Pancreas (tissue), 10 donors: ENCODE results near the gene ELL2. TPM values are rescaled to one million over a fixed set of nuclear protein-coding genes. Genes with fewer than 3 reads are reported as not detected.

Experiments used
- ATAC-seq, 4 donors: fragments of 200-7000 bp; cut with Tn5 transposase; one replicate each; pipeline versions ENCODE4 v1.8.0 to v1.9.1; 2020; ENCODE audit warnings: mild to moderate bottlenecking in 4 of 4, moderate library complexity in 4 of 4
- DNase-seq, 6 donors: peaks; one replicate each; pipeline ENCODE4 v3.0.0-alpha.2; 2020
- FAIRE-seq: peaks from 2 replicates; lab custom pipeline; 2012; peaks lifted over from hg19 to GRCh38; lab: Jason Lieb, UNC
- H3K27ac ChIP-seq, 4 donors: fragments of 200-600 bp; sonication (generic); 1 replicate in 3 of 4; 2 replicates in 1 of 4; pipeline versions ENCODE4 v1.5.0 to v1.8.0; 2020
- H3K27me3 ChIP-seq, 4 donors: fragments of 200-600 bp; one replicate each; pipeline ENCODE4 v1.8.0; 2021
- H3K36me3 ChIP-seq, 3 donors: fragments of 200-600 bp; sonication (generic) in 1 of 3; one replicate each; pipeline versions ENCODE4 v1.5.0 to v1.8.0; 2020 to 2021
- H3K4me1 ChIP-seq, 3 donors: fragments of 200-600 bp; one replicate each; pipeline ENCODE4 v1.8.0; 2021
- H3K4me3 ChIP-seq, 4 donors: fragments of 200-600 bp; sonication (generic) in 2 of 4; one replicate each; pipeline versions ENCODE4 v1.5.0 to v1.8.0; 2020 to 2021
- H3K9me3 ChIP-seq, 4 donors: fragments of 200-600 bp; one replicate each; pipeline ENCODE4 v1.8.0; 2021
- CTCF ChIP-seq, 4 donors: fragments of 200-600 bp; sonication (generic) in 3 of 4; IDR thresholded peaks; one replicate each; pipeline versions ENCODE4 v1.5.0 to v1.8.0; 2021; ENCODE audit warnings: antibody characterized with exemption in 4 of 4
- WGBS, 2 donors: extraction: QIAGEN DNeasy Blood & Tissue Kit; methylation state at CpG; one replicate each; pipeline ENCODE4 v1.1.7; 2013; 5-methylcytosine and 5-hydroxymethylcytosine counted together
- intact Hi-C, 3 donors: fragments of 100-400 bp; cut with DNase I; formaldehyde crosslinking; loops; one replicate each; pipeline versions ENCODE4 v1.11.1 to v1.14.2; 2022
- polyA plus RNA-seq, 2 donors: library from polyadenylated mRNA; stranded (reverse); fragments of 200-250 nt; gene quantifications; one replicate each; pipeline ENCODE4 v1.2.3, GENCODE V29; 2013
- total RNA-seq, 6 donors: library from RNA; stranded (reverse); fragmentation: NEBNext Ultra II Directional in 4 of 6; extraction: Animal tissue kit (Norgen Biotek cat#: 25700) in 4 of 6; gene quantifications; one replicate each; pipeline versions ENCODE4 v1.2.1 to v1.2.4, GENCODE V29; 2021 to 2023
- donor health status: healthy with polysubstance abuse.
- donor health status: DM: no; HTN: no; CAD: no; lungs with moderate emphysema.
- donor health status: DM: no; HTN: no; CAD: no.
- donor health status: control.
- donor health status: control.
- donor health status: Bipolar disorder and iron deficiency.
- donor health status: DM: yes; HTN: yes; CAD: no.
- donor health status: DM: no; HTN: no; CAD: no.
- donor health status: DM: no; HTN: no; CAD: no.
- donor health status: DM: yes; HTN: yes; CAD: no.

Gene ELL2
- total and polyA plus RNA-seq, 8 donors, result 21.0 to 92.8 (median 76.8) TPM

GRCh38 chr5:95843733-95844223 is 117.9 kb downstream of the ELL2 start:
- Histone ChIP-seq H3K36me3 (no peaks in the 10 kb centered on the region), H3K4me3 (no peak overlapping the region), H3K27ac (peak overlapping the region in 1 of 4 donors; percentile 16), H3K27me3 (no peaks in the 10 kb centered on the region), H3K4me1 (peaks cover 0 to 4% (median 0%) of the 10 kb centered on the region in 3 donors), H3K9me3 (no peaks in the 10 kb centered on the region)
- no peak for FAIRE-seq
- peak in 3 of 4 donors; percentile 23 to 55 (median 46) for ATAC-seq
- peak in 1 of 6 donors; percentile 20 for DNase-seq
- intact Hi-C loops, result loop anchor here in 1 of 3 donors (10.0 kb wide), 1 partner anchor 199 kb away; the partner anchor contains the start of gene RFESD
- TF ChIP-seq CTCF (IDR thresholded peaks at IDR 0.05), result no peak
- 55% methylated on average over 3 of the region's 3 CpGs for WGBS, 2 donors

GRCh38 chr5:95842854-95843544 is 118.7 kb downstream of the ELL2 start:
- no peaks in the 10 kb centered on the region for H3K36me3 ChIP-seq
- FAIRE-seq (no peak), ATAC-seq (peak in 3 of 4 donors; percentile 43 to 80 (median 68)), DNase-seq (peak in 2 of 6 donors; percentile 53 to 66)
- H3K27me3 ChIP-seq, result no peaks in the 10 kb centered on the region
- intact Hi-C loops, result loop anchor here in 1 of 3 donors (10.0 kb wide), 1 partner anchor 198 kb away; the partner anchor contains the start of gene RFESD
- peaks cover 0 to 4% (median 0%) of the 10 kb centered on the region in 3 donors for H3K4me1 ChIP-seq
- WGBS, 2 donors, result 74 to 76% methylated on average over 11 of the region's 11 CpGs
- H3K9me3 ChIP-seq, result no peaks in the 10 kb centered on the region
- no peak overlapping the region for H3K4me3 ChIP-seq
- TF ChIP-seq CTCF (IDR thresholded peaks at IDR 0.05), result no peak
- peak overlapping the region in 2 of 4 donors; percentile 16 to 22 for H3K27ac ChIP-seq

GRCh38 chr5:95841914-95842812 is 119.5 kb downstream of the ELL2 start:
- Histone ChIP-seq H3K27me3 (no peaks in the 10 kb centered on the region), H3K27ac (no peak overlapping the region), H3K9me3 (no peaks in the 10 kb centered on the region), H3K4me3 (no peak overlapping the region), H3K4me1 (peaks cover 0 to 4% (median 0%) of the 10 kb centered on the region in 3 donors), H3K36me3 (no peaks in the 10 kb centered on the region)
- FAIRE-seq, result no peak
- intact Hi-C loops, result loop anchor here in 1 of 3 donors (10.0 kb wide), 1 partner anchor 197 kb away; the partner anchor contains the start of gene RFESD
- 83 to 86% methylated on average over 8 of the region's 8 CpGs for WGBS, 2 donors
- TF ChIP-seq CTCF (IDR thresholded peaks at IDR 0.05), result no peak
- no peak for DNase-seq
- ATAC-seq, result peak in 3 of 4 donors; percentile 19 to 50 (median 48)

- intact Hi-C loops, result loop anchor here in 1 of 3 donors (10.0 kb wide), 1 partner anchor 196 kb away; the partner anchor contains the start of gene RFESD
- ATAC-seq (no peak), FAIRE-seq (no peak), DNase-seq (no peak)
- no peak for TF ChIP-seq CTCF (IDR thresholded peaks at IDR 0.05)
- Histone ChIP-seq H3K4me3 (no peak overlapping the region), H3K9me3 (no peaks in the 10 kb centered on the region), H3K36me3 (no peaks in the 10 kb centered on the region), H3K27me3 (no peaks in the 10 kb centered on the region), H3K4me1 (peaks cover 5 to 12% (median 7%) of the 10 kb centered on the region in 3 donors), H3K27ac (no peak overlapping the region)
- 69 to 83% methylated on average over 1 of the region's 1 CpG for WGBS, 2 donors
Observed at GRCh38 chr5:95840956-95841705, 120.5 kb downstream of the ELL2 start.
